ENCODE data around the gene SPSB4. TPM values are rescaled to one million over a fixed set of nuclear protein-coding genes. Genes with fewer than 3 reads are reported as not detected.

The SPSB4 gene
- total RNA-seq, 1 donor from 2014 or later, result 12.0 TPM

GRCh38 chr3:141147657-141148056, 96.5 kb downstream of the SPSB4 start:
- Histone ChIP-seq H3K36me3 (ENCODE audit: control insufficient read depth in 3 of 3, insufficient read depth in 3 of 3, low read length in 3 of 3) (no peaks in the 10 kb centered on the region), H3K9ac (ENCODE audit: low read depth in 1 of 3, low read length in 3 of 3) (no peak overlapping the region), H3K9me3 (ENCODE audit: control insufficient read depth in 3 of 3, low read length in 3 of 3) (no peaks in the 10 kb centered on the region), H3K27ac (ENCODE audit: low read depth, low read length) (no peak overlapping the region), H3K4me3 (ENCODE audit: low read length in 3 of 3) (no peak overlapping the region), H3K27me3 (ENCODE audit: control insufficient read depth in 3 of 3, insufficient read depth in 3 of 3, low read length in 3 of 3) (no peaks in the 10 kb centered on the region), H3K4me1 (ENCODE audit: control insufficient read depth in 3 of 3, insufficient read depth in 3 of 3, low read length in 3 of 3) (peaks cover 0 to 5% (median 0%) of the 10 kb centered on the region in 3 donors)

DNA sequence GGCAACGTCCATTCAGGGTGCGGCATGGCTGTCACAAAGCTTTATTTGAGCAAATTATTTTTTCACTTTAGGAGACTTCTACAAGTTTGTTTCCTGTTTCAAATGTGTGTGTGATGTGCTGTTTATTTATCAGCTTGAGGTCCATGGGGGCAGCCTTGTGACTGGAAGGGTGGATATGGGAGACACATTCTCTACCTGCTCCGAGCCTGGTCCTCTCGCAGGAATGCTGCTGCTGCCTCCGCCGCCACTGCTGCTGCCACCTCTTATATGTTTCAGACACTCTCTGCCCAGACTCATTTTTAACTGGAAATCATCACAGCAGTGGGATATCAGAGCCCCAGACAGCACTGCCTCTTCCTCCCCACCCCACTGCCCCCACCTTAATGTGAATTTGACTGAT, 97.0 kb downstream of the SPSB4 start:
- Histone ChIP-seq H3K4me3 (ENCODE audit: low read length in 3 of 3) (no peak overlapping the region), H3K36me3 (ENCODE audit: control insufficient read depth in 3 of 3, insufficient read depth in 3 of 3, low read length in 3 of 3) (no peaks in the 10 kb centered on the region), H3K9ac (ENCODE audit: low read depth in 1 of 3, low read length in 3 of 3) (no peak overlapping the region), H3K9me3 (ENCODE audit: control insufficient read depth in 3 of 3, low read length in 3 of 3) (no peaks in the 10 kb centered on the region), H3K27ac (ENCODE audit: low read depth, low read length) (no peak overlapping the region), H3K27me3 (ENCODE audit: control insufficient read depth in 3 of 3, insufficient read depth in 3 of 3, low read length in 3 of 3) (no peaks in the 10 kb centered on the region), H3K4me1 (ENCODE audit: control insufficient read depth in 3 of 3, insufficient read depth in 3 of 3, low read length in 3 of 3) (peaks cover 0 to 5% (median 2%) of the 10 kb centered on the region in 3 donors)

DNA sequence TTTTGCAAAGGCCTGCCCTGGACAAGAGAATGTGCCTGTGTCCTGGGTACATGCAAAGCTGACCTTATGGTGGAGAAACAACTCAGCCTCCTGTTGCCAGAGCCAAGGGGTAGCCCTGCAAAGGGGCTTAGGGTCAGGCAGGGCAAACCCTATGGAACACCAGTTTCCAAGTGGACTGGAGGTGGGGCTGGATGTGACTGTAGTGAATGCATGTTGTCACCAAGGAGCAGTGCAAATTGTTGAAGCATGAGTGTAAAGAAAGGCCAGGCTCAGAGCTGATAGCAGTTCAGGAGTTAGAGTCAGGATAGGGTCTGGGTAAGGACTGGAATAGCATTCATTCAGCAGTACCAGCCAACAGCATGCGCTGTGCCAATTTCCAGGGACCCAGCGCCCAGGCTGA, 97.6 kb downstream of the SPSB4 start:
- no peaks in the 10 kb centered on the region for H3K9me3 ChIP-seq (ENCODE audit: control insufficient read depth in 3 of 3, low read length in 3 of 3)
- no peak overlapping the region for H3K4me3 ChIP-seq (ENCODE audit: low read length in 3 of 3)
- H3K27ac ChIP-seq (ENCODE audit: low read depth, low read length), result no peak overlapping the region
- no peaks in the 10 kb centered on the region for H3K36me3 ChIP-seq (ENCODE audit: control insufficient read depth in 3 of 3, insufficient read depth in 3 of 3, low read length in 3 of 3)
- H3K9ac ChIP-seq (ENCODE audit: low read depth in 1 of 3, low read length in 3 of 3), result no peak overlapping the region
- no peaks in the 10 kb centered on the region for H3K27me3 ChIP-seq (ENCODE audit: control insufficient read depth in 3 of 3, insufficient read depth in 3 of 3, low read length in 3 of 3)
- H3K4me1 ChIP-seq (ENCODE audit: control insufficient read depth in 3 of 3, insufficient read depth in 3 of 3, low read length in 3 of 3), result peaks cover 0 to 5% (median 2%) of the 10 kb centered on the region in 3 donors

DNA sequence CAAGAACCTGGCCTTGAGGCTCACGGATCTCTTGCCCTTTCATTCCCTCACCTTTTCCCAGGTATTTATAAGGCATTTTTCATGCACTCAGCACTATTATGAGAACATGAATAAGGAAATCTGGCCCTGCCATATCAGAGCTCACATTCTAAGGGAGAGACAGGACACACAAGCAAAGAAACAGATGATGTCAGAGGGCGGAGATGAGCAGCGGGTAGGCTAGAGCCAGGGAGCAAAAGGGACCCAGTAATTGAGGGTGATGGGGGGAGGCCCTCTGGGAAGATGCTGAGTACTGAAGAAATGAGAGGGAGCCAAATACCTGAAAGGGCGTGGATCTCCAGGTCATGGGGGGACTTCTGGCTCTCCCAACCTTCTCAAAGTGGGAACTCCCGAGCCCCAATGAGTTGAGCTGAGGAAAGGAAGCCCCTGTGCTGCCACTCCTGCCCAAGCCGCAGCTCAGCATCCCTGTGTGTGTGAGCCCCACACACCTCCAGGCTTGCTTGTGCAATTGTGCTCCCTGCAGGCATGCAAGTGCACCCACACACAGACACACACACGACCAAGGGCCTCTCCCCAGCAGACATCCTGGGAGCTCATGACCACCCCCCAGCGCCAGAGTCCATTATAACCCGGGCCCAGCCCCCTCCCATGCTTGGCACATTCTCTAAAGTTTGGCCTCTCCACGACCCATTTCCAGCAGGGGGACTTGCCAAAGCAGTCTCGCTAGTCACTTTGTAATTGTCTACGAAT, 99.1 kb downstream of the SPSB4 start:
- H3K27me3 ChIP-seq (ENCODE audit: control insufficient read depth in 3 of 3, insufficient read depth in 3 of 3, low read length in 3 of 3), result no peaks in the 10 kb centered on the region
- H3K4me1 ChIP-seq (ENCODE audit: control insufficient read depth in 3 of 3, insufficient read depth in 3 of 3, low read length in 3 of 3), result peaks cover 0 to 5% (median 2%) of the 10 kb centered on the region in 3 donors
- H3K9ac ChIP-seq (ENCODE audit: low read depth in 1 of 3, low read length in 3 of 3), result no peak overlapping the region
- H3K36me3 ChIP-seq (ENCODE audit: control insufficient read depth in 3 of 3, insufficient read depth in 3 of 3, low read length in 3 of 3), result no peaks in the 10 kb centered on the region
- no peak overlapping the region for H3K4me3 ChIP-seq (ENCODE audit: low read length in 3 of 3)
- no peak overlapping the region for H3K27ac ChIP-seq (ENCODE audit: low read depth, low read length)
- H3K9me3 ChIP-seq (ENCODE audit: control insufficient read depth in 3 of 3, low read length in 3 of 3), result no peaks in the 10 kb centered on the region

GRCh38 chr3:141150931-141151330, 99.8 kb downstream of the SPSB4 start:
- no peak overlapping the region for H3K27ac ChIP-seq (ENCODE audit: low read depth, low read length)
- H3K9me3 ChIP-seq (ENCODE audit: control insufficient read depth in 3 of 3, low read length in 3 of 3), result no peaks in the 10 kb centered on the region

GRCh38 chr3:141151439-141151838, 100.3 kb downstream of the SPSB4 start:
- no peak overlapping the region for H3K9ac ChIP-seq (ENCODE audit: low read depth in 1 of 3, low read length in 3 of 3)
- no peaks in the 10 kb centered on the region for H3K36me3 ChIP-seq (ENCODE audit: control insufficient read depth in 3 of 3, insufficient read depth in 3 of 3, low read length in 3 of 3)
- no peaks in the 10 kb centered on the region for H3K9me3 ChIP-seq (ENCODE audit: control insufficient read depth in 3 of 3, low read length in 3 of 3)
- H3K27me3 ChIP-seq (ENCODE audit: control insufficient read depth in 3 of 3, insufficient read depth in 3 of 3, low read length in 3 of 3), result no peaks in the 10 kb centered on the region
- H3K4me1 ChIP-seq (ENCODE audit: control insufficient read depth in 3 of 3, insufficient read depth in 3 of 3, low read length in 3 of 3), result peaks cover 0 to 5% (median 2%) of the 10 kb centered on the region in 3 donors
- H3K4me3 ChIP-seq (ENCODE audit: low read length in 3 of 3), result no peak overlapping the region
- no peak overlapping the region for H3K27ac ChIP-seq (ENCODE audit: low read depth, low read length)

More at GRCh38 chr3:141150931-141151330, 99.8 kb downstream of the SPSB4 start:
- Histone ChIP-seq H3K4me1 (ENCODE audit: control insufficient read depth in 3 of 3, insufficient read depth in 3 of 3, low read length in 3 of 3) (peaks cover 0 to 5% (median 2%) of the 10 kb centered on the region in 3 donors), H3K27me3 (ENCODE audit: control insufficient read depth in 3 of 3, insufficient read depth in 3 of 3, low read length in 3 of 3) (no peaks in the 10 kb centered on the region), H3K36me3 (ENCODE audit: control insufficient read depth in 3 of 3, insufficient read depth in 3 of 3, low read length in 3 of 3) (no peaks in the 10 kb centered on the region), H3K9ac (ENCODE audit: low read depth in 1 of 3, low read length in 3 of 3) (no peak overlapping the region), H3K4me3 (ENCODE audit: low read length in 3 of 3) (no peak overlapping the region)

- H3K9ac ChIP-seq (ENCODE audit: low read depth in 1 of 3, low read length in 3 of 3), result no peak overlapping the region
- H3K36me3 ChIP-seq (ENCODE audit: control insufficient read depth in 3 of 3, insufficient read depth in 3 of 3, low read length in 3 of 3), result no peaks in the 10 kb centered on the region
Measured at GRCh38 chr3:141152130-141152529, 101.0 kb downstream of the SPSB4 start.

DNA sequence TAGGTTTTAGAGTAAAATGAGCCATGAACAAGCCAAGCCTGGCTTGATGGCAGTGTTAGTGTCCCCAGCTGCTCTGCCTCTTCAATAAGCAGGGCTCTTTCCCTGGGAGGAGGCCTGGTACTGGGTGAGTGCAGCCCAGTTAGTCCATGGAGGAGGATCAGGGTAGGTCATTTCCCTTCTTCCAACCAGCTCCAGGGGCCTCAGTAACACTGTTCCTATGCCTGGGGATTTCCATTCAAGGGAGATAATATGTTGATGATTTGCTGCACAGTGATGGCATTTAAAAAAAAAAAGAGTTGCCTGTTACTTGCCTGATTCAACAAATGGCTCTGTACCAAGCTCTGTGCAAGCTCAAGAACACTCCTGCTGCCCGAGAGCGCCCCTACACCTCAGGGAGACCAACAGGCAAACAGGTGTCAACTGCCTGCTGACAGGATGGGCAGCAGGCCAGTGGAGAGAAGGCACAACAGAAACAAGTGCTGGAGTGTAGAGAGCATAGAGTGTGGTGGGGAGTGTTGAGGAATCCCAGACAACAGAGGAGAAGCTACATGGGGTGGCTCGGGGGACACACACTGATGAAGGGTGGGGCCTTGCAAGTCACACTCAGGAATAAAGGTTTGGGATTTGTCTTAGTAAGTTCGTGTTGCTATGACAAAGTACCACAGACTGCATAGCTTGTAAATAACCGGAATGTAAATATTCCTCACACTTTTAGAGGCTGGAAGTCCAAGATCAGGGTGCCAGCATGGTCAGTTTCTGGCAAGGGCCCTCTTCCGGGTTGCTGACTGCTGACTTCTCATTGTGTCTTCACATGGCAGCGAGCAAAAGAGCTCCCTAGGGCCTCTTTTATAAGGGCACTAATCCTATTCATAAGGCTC, 101.9 kb downstream of the SPSB4 start:
- peaks cover 0 to 5% (median 2%) of the 10 kb centered on the region in 3 donors for H3K4me1 ChIP-seq (ENCODE audit: control insufficient read depth in 3 of 3, insufficient read depth in 3 of 3, low read length in 3 of 3)
- H3K9ac ChIP-seq (ENCODE audit: low read depth in 1 of 3, low read length in 3 of 3), result no peak overlapping the region
- H3K27ac ChIP-seq (ENCODE audit: low read depth, low read length), result no peak overlapping the region
- no peak overlapping the region for H3K4me3 ChIP-seq (ENCODE audit: low read length in 3 of 3)
- no peaks in the 10 kb centered on the region for H3K9me3 ChIP-seq (ENCODE audit: control insufficient read depth in 3 of 3, low read length in 3 of 3)
- H3K36me3 ChIP-seq (ENCODE audit: control insufficient read depth in 3 of 3, insufficient read depth in 3 of 3, low read length in 3 of 3), result no peaks in the 10 kb centered on the region
- no peaks in the 10 kb centered on the region for H3K27me3 ChIP-seq (ENCODE audit: control insufficient read depth in 3 of 3, insufficient read depth in 3 of 3, low read length in 3 of 3)

More at GRCh38 chr3:141152130-141152529, 101.0 kb downstream of the SPSB4 start:
- no peak overlapping the region for H3K4me3 ChIP-seq (ENCODE audit: low read length in 3 of 3)
- peaks cover 0 to 5% (median 2%) of the 10 kb centered on the region in 3 donors for H3K4me1 ChIP-seq (ENCODE audit: control insufficient read depth in 3 of 3, insufficient read depth in 3 of 3, low read length in 3 of 3)
- H3K27me3 ChIP-seq (ENCODE audit: control insufficient read depth in 3 of 3, insufficient read depth in 3 of 3, low read length in 3 of 3), result no peaks in the 10 kb centered on the region
- H3K9me3 ChIP-seq (ENCODE audit: control insufficient read depth in 3 of 3, low read length in 3 of 3), result no peaks in the 10 kb centered on the region
- H3K27ac ChIP-seq (ENCODE audit: low read depth, low read length), result no peak overlapping the region

DNA sequence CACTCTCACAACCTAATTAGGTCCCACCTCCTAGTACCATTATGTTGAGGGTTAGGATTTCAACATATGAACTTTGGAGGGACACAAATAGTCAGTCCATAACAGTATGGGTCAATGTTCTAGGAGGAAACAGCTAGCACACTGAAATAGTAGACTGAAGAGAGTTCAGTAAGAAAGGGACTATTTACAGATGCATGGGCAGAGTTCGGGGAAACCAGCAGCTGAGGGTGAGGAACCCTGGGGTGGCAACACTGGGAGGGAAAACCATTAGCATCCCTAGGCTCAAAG, 102.5 kb downstream of the SPSB4 start:
- no peak overlapping the region for H3K9ac ChIP-seq (ENCODE audit: low read depth in 1 of 3, low read length in 3 of 3)
- H3K27me3 ChIP-seq (ENCODE audit: control insufficient read depth in 3 of 3, insufficient read depth in 3 of 3, low read length in 3 of 3), result no peaks in the 10 kb centered on the region
- peaks cover 0 to 2% (median 0%) of the 10 kb centered on the region in 3 donors for H3K9me3 ChIP-seq (ENCODE audit: control insufficient read depth in 3 of 3, low read length in 3 of 3)
- peaks cover 0 to 5% (median 2%) of the 10 kb centered on the region in 3 donors for H3K4me1 ChIP-seq (ENCODE audit: control insufficient read depth in 3 of 3, insufficient read depth in 3 of 3, low read length in 3 of 3)
- no peak overlapping the region for H3K27ac ChIP-seq (ENCODE audit: low read depth, low read length)
- no peak overlapping the region for H3K4me3 ChIP-seq (ENCODE audit: low read length in 3 of 3)
- no peaks in the 10 kb centered on the region for H3K36me3 ChIP-seq (ENCODE audit: control insufficient read depth in 3 of 3, insufficient read depth in 3 of 3, low read length in 3 of 3)

GRCh38 chr3:141164852-141165251, 113.7 kb downstream of the SPSB4 start:
- Histone ChIP-seq H3K27me3 (ENCODE audit: control insufficient read depth in 3 of 3, insufficient read depth in 3 of 3, low read length in 3 of 3) (no peaks in the 10 kb centered on the region), H3K9me3 (ENCODE audit: control insufficient read depth in 3 of 3, low read length in 3 of 3) (peaks cover 0 to 4% (median 0%) of the 10 kb centered on the region in 3 donors), H3K4me1 (ENCODE audit: control insufficient read depth in 3 of 3, insufficient read depth in 3 of 3, low read length in 3 of 3) (no peaks in the 10 kb centered on the region), H3K36me3 (ENCODE audit: control insufficient read depth in 3 of 3, insufficient read depth in 3 of 3, low read length in 3 of 3) (no peaks in the 10 kb centered on the region), H3K27ac (ENCODE audit: low read depth, low read length) (no peak overlapping the region), H3K9ac (ENCODE audit: low read depth in 1 of 3, low read length in 3 of 3) (no peak overlapping the region), H3K4me3 (ENCODE audit: low read length in 3 of 3) (no peak overlapping the region)

All from skeletal muscle tissue (tissue), 4 donors.